ENCODE data around the gene PPBP.

DNA sequence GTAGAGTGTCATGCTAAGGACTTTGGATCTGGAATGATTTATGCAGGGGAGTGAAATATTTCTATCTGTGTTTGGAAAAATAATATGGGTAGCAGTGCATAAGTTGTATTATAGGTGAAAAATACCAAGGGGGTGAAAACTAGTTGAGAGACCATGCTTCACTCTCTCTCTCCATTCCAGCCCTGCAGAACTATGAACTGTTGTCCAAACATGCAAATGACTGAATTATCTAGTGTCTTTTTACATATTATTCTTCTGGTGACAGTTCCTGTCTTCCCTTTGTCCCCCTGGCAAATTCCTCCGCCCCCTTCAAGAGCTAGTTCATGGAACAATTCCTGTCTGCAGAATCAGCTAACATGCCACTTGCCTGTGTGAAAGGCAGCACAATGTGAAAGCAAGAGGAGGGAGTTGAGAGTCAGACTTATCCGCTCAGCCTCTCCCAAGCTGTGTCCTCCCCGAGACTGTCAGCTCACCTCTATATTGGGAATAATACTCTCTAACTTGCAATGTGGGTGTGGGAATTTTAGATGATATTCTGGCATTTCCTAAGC is 8.5 kb downstream of the PPBP start:
- TF ChIP-seq, protein P1, sequence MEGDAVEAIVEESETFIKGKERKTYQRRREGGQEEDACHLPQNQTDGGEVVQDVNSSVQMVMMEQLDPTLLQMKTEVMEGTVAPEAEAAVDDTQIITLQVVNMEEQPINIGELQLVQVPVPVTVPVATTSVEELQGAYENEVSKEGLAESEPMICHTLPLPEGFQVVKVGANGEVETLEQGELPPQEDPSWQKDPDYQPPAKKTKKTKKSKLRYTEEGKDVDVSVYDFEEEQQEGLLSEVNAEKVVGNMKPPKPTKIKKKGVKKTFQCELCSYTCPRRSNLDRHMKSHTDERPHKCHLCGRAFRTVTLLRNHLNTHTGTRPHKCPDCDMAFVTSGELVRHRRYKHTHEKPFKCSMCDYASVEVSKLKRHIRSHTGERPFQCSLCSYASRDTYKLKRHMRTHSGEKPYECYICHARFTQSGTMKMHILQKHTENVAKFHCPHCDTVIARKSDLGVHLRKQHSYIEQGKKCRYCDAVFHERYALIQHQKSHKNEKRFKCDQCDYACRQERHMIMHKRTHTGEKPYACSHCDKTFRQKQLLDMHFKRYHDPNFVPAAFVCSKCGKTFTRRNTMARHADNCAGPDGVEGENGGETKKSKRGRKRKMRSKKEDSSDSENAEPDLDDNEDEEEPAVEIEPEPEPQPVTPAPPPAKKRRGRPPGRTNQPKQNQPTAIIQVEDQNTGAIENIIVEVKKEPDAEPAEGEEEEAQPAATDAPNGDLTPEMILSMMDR (IDR thresholded peaks at IDR 0.05), result no peak
- TF ChIP-seq POLR2A (IDR thresholded peaks at IDR 0.05), result no peak
